ENCODE data around the gene OBSCN.

The OBSCN gene

DNA sequence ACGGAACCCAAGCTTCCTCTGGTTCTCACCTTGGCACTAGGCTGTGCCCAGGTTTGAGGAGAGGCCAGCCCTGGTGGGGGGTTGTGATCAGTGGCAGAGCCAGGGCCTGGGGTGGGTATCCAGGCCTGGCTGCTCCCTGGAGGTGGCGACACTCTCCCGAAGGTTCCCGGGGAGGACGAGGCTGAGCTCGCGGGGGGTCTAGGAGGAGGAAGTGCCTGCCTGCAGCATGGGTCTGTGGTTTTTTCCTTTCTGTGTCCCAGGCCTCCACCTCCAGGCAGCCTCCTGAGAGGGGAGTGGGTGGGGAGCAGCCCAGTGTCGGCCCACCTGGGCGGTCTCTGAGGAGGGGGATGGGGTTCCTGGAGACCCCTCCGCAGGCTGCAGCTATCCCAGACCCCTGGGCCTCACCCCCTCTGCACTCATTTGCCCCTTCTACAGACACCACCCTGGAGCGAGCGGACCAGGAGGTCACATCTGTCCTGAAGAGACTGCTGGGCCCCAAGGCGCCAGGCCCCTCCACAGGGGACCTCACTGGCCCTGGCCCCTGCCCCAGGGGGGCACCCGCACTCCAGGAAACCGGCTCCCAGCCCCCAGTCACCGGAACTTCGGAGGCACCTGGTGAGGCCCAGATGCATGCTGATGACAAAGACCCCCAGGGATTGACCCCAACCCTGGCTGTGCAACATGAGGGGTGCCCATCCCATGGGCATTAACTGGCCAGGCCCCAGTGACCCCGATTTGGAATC lies 154.5 kb downstream of the OBSCN start:
- DNase-seq = no peak

DNA sequence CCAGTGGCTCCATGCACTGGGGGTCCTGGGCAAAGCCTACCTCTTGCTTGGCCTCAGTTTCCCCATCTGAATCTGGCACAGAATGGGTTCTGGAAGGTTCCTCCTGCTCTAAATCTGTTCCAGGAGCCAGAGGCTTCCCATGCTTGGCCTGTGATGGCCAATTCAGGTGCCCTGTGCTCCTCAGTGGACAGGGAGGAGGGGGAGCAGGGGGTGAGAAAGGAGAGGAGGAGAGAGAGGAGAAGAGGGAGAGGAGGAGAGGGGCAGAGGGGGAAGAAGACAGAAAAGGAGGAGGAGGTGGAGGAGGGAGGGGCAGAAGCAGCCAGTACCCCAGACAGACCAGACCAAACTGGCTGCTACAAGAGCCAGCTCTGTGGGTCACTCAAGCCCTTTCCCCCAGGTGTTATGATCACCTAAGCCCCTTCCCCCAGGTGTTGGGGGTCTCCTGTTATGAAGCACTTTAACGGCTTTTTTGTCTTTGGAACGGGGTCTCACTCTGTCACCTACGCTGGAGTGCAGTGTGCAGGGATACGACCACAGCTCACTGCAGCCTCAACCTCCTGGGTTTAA lies 155.1 kb downstream of the OBSCN start:
- no peak for DNase-seq

- DNase-seq = no peak
These were observed 155.8 kb downstream of the OBSCN start for GRCh38 chr1:228363686-228364067.

- DNase-seq = no peak
These were observed 156.3 kb downstream of the OBSCN start for GRCh38 chr1:228364068-228364705.

GRCh38 chr1:228364706-228365213 lies 156.9 kb downstream of the OBSCN start:
- DNase-seq = no peak

- DNase-seq = no peak
These were observed 157.6 kb downstream of the OBSCN start for GRCh38 chr1:228365271-228366061.

DNA sequence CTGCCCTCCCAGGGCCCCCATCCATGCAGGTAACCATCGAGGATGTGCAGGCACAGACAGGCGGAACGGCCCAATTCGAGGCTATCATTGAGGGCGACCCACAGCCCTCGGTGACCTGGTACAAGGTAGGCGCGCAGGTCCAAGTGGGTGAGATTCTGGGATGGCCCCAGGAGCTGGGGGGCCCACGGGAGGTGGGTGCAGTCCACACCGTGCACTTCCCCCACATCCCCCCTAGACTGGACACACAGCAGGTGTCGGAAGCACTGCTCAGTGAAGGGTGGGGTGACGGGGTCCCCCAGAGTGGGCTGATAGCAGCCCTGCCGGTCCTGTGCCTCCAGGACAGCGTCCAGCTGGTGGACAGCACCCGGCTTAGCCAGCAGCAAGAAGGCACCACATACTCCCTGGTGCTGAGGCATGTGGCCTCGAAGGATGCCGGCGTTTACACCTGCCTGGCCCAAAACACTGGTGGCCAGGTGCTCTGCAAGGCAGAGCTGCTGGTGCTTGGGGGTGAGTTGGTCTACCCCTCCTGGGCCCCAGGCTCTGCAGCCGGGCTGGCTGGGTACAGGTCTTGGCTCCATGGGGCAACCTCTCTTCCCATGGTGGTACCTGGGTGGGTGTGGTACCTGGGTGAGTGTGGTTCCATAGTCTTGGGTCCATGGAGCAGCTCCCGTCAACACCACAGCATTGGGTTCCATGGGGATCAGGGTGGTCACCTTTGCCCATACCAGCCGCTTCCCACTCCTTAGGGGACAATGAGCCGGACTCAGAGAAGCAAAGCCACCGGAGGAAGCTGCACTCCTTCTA lies 158.4 kb downstream of the OBSCN start:
- DNase-seq = no peak

DNA sequence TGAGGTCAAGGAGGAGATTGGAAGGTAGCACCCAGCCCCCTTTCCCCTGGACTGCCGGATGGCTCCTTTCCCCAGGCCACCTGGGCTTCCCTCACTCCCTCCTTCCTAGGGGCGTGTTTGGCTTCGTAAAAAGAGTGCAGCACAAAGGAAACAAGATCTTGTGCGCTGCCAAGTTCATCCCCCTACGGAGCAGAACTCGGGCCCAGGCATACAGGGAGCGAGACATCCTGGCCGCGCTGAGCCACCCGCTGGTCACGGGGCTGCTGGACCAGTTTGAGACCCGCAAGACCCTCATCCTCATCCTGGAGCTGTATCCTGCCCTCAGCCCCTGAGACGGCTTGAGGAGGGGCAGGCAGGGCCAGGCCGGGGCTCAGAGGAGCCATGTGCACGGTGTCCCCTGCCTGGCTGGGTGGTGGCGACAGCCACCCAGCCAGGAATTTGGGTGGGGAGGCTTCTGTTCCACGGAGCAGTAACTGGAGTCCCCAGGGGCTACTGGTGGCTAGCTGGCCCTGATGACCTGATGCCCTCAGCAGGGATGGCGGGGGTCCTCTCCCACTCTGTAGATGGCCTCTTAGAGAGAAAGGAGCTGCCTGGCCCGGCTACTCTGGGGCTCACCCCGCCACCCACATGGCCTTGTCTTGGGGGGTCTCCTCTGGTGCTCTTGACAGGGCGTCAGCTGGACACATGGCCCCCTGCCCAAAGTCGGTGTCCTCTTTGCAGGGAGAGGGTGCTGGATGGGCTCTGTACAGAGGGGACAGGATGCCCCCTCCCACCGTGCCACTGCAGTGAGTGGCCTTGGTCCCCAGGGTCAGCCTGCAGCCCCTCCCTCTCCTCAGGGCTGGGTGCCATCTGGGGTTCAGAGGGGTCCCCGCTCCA lies 159.3 kb downstream of the OBSCN start:
- no peak for DNase-seq

DNA sequence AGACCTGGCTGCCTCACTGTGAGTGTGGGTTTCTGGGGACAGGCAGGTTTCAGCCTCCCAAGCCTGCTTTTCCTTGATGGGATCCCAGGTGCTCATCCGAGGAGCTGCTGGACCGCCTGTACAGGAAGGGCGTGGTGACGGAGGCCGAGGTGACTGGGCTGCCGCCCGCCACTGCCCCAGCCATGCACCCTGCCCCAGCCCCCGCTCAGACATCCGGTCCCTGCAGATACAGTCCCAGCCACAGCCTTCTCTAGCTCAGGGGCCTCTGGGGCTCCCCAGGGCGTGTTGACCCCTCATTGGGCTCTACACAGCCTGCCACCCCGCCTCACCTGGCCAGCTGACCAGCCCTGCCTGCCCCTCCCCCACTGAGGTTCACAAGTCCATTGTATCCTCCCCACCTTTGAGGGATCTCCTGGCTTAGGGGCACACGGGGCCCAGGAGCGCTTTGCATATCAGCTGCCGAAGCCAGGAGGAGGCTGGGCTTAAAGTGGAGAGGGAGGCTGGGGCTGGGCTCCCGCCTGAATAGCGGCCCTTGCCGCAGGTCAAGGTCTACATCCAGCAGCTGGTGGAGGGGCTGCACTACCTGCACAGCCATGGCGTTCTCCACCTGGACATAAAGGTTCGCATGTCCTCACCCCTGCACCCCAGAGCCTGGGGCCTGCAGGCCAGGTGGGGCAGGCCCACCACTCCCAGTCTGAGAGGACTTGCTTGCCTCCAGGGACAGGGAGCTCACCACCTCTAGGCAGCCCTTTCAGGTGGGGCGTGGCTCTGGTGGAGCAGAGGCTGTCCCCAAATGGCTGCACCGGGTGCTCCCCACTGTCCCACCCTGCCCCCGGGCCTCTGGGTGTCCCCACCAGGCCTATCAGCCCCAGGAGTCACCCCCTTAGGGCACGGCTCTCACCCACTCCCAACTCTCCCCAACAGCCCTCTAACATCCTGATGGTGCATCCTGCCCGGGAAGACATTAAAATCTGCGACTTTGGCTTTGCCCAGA lies 160.3 kb downstream of the OBSCN start:
- no peak for DNase-seq

DNA sequence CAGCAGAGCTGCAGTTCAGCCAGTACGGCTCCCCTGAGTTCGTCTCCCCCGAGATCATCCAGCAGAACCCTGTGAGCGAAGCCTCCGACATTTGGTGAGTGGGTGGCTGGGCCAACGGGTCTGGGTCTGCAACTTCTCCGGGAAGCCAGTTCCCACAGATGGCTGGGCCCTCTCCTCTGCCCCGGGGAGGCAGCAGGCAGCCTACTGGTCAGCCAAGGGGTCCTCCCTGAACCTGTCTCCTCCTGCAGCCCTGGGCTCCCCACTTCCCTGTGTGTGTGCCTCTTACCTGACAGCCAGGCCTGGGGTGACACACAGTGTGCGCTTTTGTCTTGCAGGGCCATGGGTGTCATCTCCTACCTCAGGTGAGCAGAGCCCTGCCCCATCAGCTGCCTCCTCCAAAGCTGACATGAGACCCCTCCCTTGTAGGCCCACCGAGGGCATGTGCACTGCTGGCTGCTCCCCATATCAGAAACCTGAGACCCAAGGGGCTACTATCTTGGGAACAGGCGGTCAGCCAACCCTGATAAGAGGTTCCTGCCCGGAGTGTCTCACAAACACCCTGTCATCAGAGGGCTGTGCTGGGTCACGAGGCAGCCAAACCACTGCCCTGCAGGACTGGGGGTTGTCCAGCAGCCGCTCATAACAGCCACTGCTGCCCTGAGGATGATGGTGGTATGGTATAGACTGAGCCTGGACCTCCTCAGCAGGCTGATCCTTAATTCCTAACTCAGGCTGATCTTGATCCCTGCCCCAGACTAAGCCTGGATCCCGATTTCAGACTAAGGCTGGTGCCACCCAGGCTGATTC lies 161.2 kb downstream of the OBSCN start:
- DNase-seq = no peak

DNA sequence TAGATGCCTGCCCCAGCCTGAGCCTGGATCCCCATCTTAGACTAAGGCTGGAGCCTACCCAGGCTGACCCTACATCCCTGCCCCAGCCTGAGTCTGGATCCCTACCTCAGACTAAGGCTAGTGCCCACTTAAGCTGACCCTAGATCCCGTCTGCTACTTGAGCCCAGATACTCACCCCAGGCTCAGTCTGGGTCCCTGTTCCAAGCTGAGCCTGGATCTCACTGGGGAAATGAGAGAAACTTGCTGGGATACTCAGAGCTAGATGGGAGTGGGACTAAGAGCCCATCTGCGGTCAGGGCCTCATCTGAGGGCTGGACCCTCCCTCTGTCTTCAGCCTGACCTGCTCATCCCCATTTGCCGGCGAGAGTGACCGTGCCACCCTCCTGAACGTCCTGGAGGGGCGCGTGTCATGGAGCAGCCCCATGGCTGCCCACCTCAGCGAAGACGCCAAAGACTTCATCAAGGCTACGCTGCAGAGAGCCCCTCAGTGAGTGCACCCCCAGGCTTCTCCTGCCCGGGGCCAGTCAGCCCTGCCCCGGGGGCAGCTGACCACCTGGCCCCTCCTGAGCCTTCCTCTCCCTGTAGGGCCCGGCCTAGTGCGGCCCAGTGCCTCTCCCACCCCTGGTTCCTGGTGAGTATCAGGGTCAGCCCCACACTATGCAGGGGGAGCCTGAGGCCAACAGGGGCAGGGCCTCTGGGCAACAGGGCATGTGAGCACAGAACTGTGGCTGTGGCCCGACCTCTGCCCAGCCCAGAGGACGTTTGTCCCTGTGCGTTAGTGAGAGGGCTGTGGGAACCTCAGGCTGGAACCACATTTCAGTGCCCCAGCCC lies 162.0 kb downstream of the OBSCN start:
- no peak for DNase-seq

DNA sequence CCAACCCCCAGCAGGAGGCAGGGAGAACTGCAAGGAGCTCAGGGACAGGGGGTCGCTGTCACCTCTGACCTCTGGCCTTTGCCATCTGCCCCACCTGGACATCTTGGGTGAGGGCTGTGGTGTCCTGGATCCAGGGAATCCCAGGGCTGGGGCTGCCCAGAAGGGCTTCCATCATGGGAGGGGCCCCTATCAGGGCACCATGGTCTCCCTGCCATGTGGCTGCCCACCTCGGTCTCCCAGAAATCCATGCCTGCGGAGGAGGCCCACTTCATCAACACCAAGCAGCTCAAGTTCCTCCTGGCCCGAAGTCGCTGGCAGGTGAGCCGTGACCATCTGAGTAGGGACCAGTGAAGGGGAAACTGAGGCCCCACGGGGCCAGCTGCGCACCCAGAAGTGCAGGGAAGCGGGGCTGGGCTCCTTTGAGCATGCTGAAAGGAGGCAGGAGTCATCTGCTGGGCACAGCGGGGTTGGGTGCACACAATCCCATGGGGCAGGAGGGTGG lies 162.6 kb downstream of the OBSCN start:
- no peak for DNase-seq

DNA sequence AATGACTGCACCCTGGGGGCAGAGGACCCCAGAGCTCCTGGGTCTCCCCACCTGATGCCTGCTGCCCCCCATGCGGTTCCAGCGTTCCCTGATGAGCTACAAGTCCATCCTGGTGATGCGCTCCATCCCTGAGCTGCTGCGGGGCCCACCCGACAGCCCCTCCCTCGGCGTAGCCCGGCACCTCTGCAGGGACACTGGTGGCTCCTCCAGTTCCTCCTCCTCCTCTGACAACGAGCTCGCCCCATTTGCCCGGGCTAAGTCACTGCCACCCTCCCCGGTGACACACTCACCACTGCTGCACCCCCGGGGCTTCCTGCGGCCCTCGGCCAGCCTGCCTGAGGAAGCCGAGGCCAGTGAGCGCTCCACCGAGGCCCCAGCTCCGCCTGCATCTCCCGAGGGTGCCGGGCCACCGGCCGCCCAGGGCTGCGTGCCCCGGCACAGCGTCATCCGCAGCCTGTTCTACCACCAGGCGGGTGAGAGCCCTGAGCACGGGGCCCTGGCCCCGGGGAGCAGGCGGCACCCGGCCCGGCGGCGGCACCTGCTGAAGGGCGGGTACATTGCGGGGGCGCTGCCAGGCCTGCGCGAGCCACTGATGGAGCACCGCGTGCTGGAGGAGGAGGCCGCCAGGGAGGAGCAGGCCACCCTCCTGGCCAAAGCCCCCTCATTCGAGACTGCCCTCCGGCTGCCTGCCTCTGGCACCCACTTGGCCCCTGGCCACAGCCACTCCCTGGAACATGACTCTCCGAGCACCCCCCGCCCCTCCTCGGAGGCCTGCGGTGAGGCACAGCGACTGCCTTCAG lies 163.3 kb downstream of the OBSCN start:
- DNase-seq = no peak

- DNase-seq = no peak
These were observed 163.9 kb downstream of the OBSCN start for GRCh38 chr1:228371741-228372182.

DNA sequence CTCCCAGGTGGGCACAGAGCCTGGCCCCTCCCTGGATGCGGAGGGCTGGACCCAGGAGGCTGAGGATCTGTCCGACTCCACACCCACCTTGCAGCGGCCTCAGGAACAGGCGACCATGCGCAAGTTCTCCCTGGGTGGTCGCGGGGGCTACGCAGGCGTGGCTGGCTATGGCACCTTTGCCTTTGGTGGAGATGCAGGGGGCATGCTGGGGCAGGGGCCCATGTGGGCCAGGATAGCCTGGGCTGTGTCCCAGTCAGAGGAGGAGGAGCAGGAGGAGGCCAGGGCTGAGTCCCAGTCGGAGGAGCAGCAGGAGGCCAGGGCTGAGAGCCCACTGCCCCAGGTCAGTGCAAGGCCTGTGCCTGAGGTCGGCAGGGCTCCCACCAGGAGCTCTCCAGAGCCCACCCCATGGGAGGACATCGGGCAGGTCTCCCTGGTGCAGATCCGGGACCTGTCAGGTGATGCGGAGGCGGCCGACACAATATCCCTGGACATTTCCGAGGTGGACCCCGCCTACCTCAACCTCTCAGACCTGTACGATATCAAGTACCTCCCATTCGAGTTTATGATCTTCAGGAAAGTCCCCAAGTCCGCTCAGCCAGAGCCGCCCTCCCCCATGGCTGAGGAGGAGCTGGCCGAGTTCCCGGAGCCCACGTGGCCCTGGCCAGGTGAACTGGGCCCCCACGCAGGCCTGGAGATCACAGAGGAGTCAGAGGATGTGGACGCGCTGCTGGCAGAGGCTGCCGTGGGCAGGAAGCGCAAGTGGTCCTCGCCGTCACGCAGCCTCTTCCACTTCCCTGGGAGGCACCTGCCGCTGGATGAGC lies 164.5 kb downstream of the OBSCN start:
- DNase-seq = no peak

DNA sequence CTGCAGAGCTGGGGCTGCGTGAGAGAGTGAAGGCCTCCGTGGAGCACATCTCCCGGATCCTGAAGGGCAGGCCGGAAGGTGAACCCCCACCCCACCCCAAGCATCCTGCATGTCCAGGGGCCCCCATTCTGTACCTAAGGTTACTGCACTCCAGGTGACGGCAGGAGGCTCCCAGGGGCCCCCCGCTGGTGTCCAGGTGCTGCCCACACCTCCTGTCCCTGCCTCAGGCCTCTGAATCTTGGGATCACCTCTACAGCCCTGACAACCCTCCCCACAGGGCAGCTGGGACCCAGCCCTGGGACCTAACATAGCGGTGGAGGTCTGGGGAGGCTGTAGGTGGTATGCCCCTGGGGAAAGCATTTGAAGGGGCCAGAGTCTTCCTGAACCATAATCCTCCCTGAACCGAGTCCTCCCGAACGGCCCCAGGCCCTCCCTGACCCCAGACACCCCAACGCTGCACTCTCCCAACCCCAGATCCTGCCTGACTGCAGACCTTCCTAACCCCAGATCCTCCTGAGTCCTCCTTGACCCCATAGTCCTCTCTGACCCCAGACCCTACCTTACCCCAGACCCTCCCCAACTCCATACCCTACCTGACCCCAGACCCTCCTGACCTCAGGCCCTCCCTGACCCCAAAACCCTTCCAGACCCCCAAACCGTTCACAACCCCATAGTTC lies 165.3 kb downstream of the OBSCN start:
- no peak for DNase-seq

Data from activated effector memory CD4-positive, alpha-beta T cell treated with Interleukin-2 at 50 U/mL for 16 hours (primary cell).